GM23338 (cell line): ENCODE measurements around the gene SH2D2A. TPM values are rescaled to one million over a fixed set of nuclear protein-coding genes. Genes with fewer than 3 reads are reported as not detected.
A peak's percentile ranks its signal among the peaks of the same experiment; 100 is the strongest.

Source experiments
- ATAC-seq: fragments of 200-7000 bp; cut with Tn5 transposase; 3 replicates; pipeline ENCODE4 v1.9.1; 2020
- DNase-seq: peaks from one replicate; pipeline ENCODE4 v3.0.0-alpha.2; 2015; ENCODE audit warnings: low spot score
- H2AFZ ChIP-seq: fragments of 200-600 bp; sonication (generic); 2 replicates; pipeline ENCODE4 v1.8.0; 2016; ENCODE audit warnings: antibody characterized with exemption, mild to moderate bottlenecking, moderate library complexity
- H3F3A ChIP-seq: fragments of 200-600 bp; sonication (generic); replicated peaks from 2 replicates; pipeline ENCODE4 v1.8.0; 2017; ENCODE audit warnings: antibody characterized with exemption, mixed run types, low read depth
- H3K27ac ChIP-seq: fragments of 200-600 bp; sonication (generic); 2 replicates; pipeline ENCODE4 v1.6.1; 2016; ENCODE audit warnings: low read depth
- H3K27me3 ChIP-seq: fragments of 200-600 bp; sonication (generic); 2 replicates; pipeline ENCODE4 v1.8.0; 2016; ENCODE audit warnings: mild to moderate bottlenecking, mixed run types, moderate library complexity; ENCODE audit not compliant: insufficient read depth
- H3K36me3 ChIP-seq: fragments of 200-600 bp; sonication (generic); 2 replicates; pipeline ENCODE4 v1.8.0; 2016; ENCODE audit warnings: mild to moderate bottlenecking; ENCODE audit not compliant: insufficient read depth
- H3K4me1 ChIP-seq: fragments of 200-600 bp; sonication (generic); 2 replicates; pipeline ENCODE4 v1.8.0; 2016; ENCODE audit warnings: mild to moderate bottlenecking, moderate library complexity; ENCODE audit not compliant: insufficient read depth
- H3K4me2 ChIP-seq: fragments of 200-600 bp; sonication (generic); 2 replicates; pipeline ENCODE4 v1.7.1; 2017; ENCODE audit warnings: mixed run types
- H3K4me3 ChIP-seq: fragments of 200-600 bp; sonication (generic); 2 replicates; pipeline ENCODE4 v1.6.1; 2016; ENCODE audit warnings: mixed run types
- H3K79me2 ChIP-seq: fragments of 200-600 bp; sonication (generic); replicated peaks from 2 replicates; pipeline ENCODE4 v1.8.0; 2017; ENCODE audit warnings: mild to moderate bottlenecking; ENCODE audit not compliant: insufficient read depth
- H3K9me2 ChIP-seq: fragments of 200-600 bp; sonication (generic); 2 replicates; pipeline ENCODE4 v1.8.0; 2017; ENCODE audit not compliant: insufficient read depth
- H4K20me1 ChIP-seq: fragments of 200-600 bp; sonication (generic); replicated peaks from 2 replicates; pipeline ENCODE4 v1.8.0; 2017; ENCODE audit warnings: mild to moderate bottlenecking; ENCODE audit not compliant: insufficient read depth
- H3K27ac Mint-ChIP-seq: 2 replicates; pipeline ENCODE4 v1.8.0; 2020; ENCODE audit warnings: inconsistent platforms, mild to moderate bottlenecking, moderate library complexity, mixed read lengths
- H3K27me3 Mint-ChIP-seq: 3 replicates; pipeline ENCODE4 v1.8.0; 2022; ENCODE audit warnings: low read depth, mild to moderate bottlenecking, moderate library complexity, mixed read lengths, inconsistent platforms; ENCODE audit not compliant: insufficient read depth, poor library complexity
- H3K36me3 Mint-ChIP-seq: 3 replicates; pipeline ENCODE4 v1.8.0; 2021; ENCODE audit warnings: low read depth, mild to moderate bottlenecking, inconsistent platforms, moderate library complexity, mixed read lengths
- H3K4me1 Mint-ChIP-seq: 3 replicates; pipeline ENCODE4 v1.8.0; 2020; ENCODE audit warnings: mild to moderate bottlenecking, inconsistent platforms, mixed read lengths
- H3K4me3 Mint-ChIP-seq: 3 replicates; pipeline ENCODE4 v1.8.0; 2021; ENCODE audit warnings: moderate library complexity, mild to moderate bottlenecking, inconsistent platforms, mixed read lengths
- H3K9me3 Mint-ChIP-seq: 3 replicates; pipeline ENCODE4 v1.8.0; 2020; ENCODE audit warnings: moderate library complexity, mild to moderate bottlenecking, inconsistent platforms, mixed read lengths
- CREB1 ChIP-seq: fragments of 250-450 bp; sonication (Bioruptor Pico); IDR thresholded peaks from 2 replicates; pipeline ENCODE4 v1.5.0; 2020; ENCODE audit warnings: low read depth, mild to moderate bottlenecking, moderate library complexity
- EZH2phosphoT487 ChIP-seq: fragments of 200-600 bp; sonication (generic); IDR thresholded peaks from one replicate; pipeline ENCODE4 v1.8.1; 2018; ENCODE audit warnings: antibody characterized with exemption; ENCODE audit not compliant: unreplicated experiment
- NANOG ChIP-seq: IDR thresholded peaks from 2 replicates; pipeline ENCODE4 v1.6.1; 2016; ENCODE audit warnings: antibody characterized with exemption, borderline replicate concordance
- STAT1 ChIP-seq: IDR thresholded peaks from one replicate; pipeline ENCODE4 v1.6.1; 2016; ENCODE audit warnings: antibody characterized with exemption; ENCODE audit not compliant: unreplicated experiment
- ZNF114 ChIP-seq: fragments of 250-450 bp; sonication (Bioruptor Pico); IDR thresholded peaks from 2 replicates; pipeline ENCODE4 v1.5.0; 2020; ENCODE audit warnings: mild to moderate bottlenecking, moderate library complexity
- polyA plus RNA-seq: library from polyadenylated mRNA; unstranded; fragments of >200 nt; fragmentation: Nextera tagmentation; extraction: Ambion mirVana; gene quantifications from 2 replicates; pipeline ENCODE4 v1.2.1, GENCODE V29; 2016
- total RNA-seq: library from RNA; depleted of rRNA; stranded (reverse); fragments of >200 nt; shearing (Covaris generic); gene quantifications from 2 replicates; pipeline ENCODE4 v1.2.3, GENCODE V29; 2014
- TF ChIP-seq, protein P1 (sequence below), 2 experiments: fragments of 200-600 bp in 1 of 2; sonication (generic) in 1 of 2; conservative IDR thresholded peaks; 2 replicates each; pipeline versions ENCODE4 v1.5.1 to v1.6.1; 2016 to 2017; ENCODE audit warnings: antibody characterized with exemption in 2 of 2, low read depth in 2 of 2, mild to moderate bottlenecking in 2 of 2, moderate library complexity in 1 of 2

SH2D2A gene
- total and polyA plus RNA-seq, 2 experiments from 2014 or later: 5.5 to 11.5 TPM

DNA sequence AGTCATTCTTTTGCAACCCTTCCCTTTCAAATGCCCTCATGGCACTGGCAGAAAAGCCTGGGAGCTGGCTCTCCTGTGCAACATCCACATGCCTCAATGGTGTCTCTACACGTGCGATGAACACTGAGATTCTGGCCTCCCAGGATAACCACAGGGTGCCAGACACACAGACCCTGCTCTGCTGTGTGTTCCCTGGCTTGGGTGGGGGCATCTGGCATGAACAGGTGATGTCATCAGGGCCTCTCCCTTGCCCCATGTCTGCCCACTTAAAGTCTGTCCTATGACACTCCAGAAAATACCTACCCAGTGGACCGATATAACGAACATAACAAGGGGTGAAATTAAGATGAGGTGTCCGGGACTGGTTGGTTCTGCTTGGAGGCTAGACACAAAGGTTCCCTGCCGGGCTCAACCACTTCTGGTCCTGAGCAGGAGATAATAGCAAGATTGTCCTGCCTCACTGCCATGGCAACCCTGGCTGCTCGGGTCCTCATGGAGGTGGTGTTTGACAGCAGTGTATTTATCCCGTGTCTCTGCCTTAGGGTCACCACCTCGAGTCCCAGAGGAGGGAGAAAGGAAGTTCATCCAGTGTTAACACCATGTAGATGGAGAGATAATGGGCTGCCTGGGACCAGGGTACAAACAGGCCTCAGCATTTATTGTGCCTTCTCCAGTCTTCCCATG is 22.9 kb upstream of the SH2D2A start:
- Mint-ChIP-seq H3K4me1 (peaks cover 16% of the 10 kb centered on the region), H3K27me3 (peaks cover 45% of the 10 kb centered on the region), H3K36me3 (no peaks in the 10 kb centered on the region), H3K9me3 (no peaks in the 10 kb centered on the region), H3K4me3 (no peak overlapping the region), H3K27ac (no peak overlapping the region)
- TF ChIP-seq CREB1 (CRISPR knock-in tag) (no peak), NANOG (no peak), ZNF114 (CRISPR knock-in tag) (no peak), STAT1 (no peak)
- TF ChIP-seq, protein P1, sequence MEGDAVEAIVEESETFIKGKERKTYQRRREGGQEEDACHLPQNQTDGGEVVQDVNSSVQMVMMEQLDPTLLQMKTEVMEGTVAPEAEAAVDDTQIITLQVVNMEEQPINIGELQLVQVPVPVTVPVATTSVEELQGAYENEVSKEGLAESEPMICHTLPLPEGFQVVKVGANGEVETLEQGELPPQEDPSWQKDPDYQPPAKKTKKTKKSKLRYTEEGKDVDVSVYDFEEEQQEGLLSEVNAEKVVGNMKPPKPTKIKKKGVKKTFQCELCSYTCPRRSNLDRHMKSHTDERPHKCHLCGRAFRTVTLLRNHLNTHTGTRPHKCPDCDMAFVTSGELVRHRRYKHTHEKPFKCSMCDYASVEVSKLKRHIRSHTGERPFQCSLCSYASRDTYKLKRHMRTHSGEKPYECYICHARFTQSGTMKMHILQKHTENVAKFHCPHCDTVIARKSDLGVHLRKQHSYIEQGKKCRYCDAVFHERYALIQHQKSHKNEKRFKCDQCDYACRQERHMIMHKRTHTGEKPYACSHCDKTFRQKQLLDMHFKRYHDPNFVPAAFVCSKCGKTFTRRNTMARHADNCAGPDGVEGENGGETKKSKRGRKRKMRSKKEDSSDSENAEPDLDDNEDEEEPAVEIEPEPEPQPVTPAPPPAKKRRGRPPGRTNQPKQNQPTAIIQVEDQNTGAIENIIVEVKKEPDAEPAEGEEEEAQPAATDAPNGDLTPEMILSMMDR (conservative IDR thresholded peaks at IDR 0.05; ENCODE audit: low read depth in 2 of 2): no peak
- ATAC-seq (no peak), DNase-seq (no peak)
- H3K36me3 ChIP-seq: no peaks in the 10 kb centered on the region
- H3F3A ChIP-seq: no peaks in the 10 kb centered on the region
- H4K20me1 ChIP-seq: no peaks in the 10 kb centered on the region; the same call in 1 of the 2 replicates
- H3K4me2 ChIP-seq: no peak overlapping the region
- no peak overlapping the region for H2AFZ ChIP-seq
- H3K27ac ChIP-seq: no peak overlapping the region
- H3K27me3 ChIP-seq: peaks cover 58% of the 10 kb centered on the region
- H3K79me2 ChIP-seq: no peaks in the 10 kb centered on the region
- no peaks in the 10 kb centered on the region for H3K9me2 ChIP-seq
- H3K4me1 ChIP-seq: peaks cover 10% of the 10 kb centered on the region; the same call in 1 of the 2 replicates
- no peak overlapping the region for H3K4me3 ChIP-seq

DNA sequence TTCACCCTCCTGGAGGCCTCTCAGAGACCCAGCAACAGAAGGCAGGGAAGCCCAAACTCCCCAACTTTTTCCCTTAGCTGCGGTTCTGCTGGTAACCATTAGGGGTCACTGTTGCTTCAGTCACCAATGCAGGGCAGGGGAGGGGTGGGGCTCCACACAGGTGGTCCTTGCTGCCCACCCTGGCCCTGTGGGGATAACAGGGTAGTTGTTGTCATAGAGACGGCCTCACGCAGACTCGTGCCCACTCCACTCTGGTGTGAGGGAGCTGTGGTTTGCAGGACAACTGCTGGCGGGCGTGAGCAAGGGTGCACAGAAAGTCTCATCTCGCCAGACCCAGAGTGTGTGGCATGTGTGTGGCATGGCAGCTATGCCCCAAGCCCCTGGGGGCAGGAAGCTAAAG is 22.3 kb upstream of the SH2D2A start:
- Mint-ChIP-seq H3K27me3 (peaks cover 40% of the 10 kb centered on the region), H3K27ac (no peak overlapping the region), H3K9me3 (no peaks in the 10 kb centered on the region), H3K36me3 (no peaks in the 10 kb centered on the region), H3K4me1 (peaks cover 14% of the 10 kb centered on the region), H3K4me3 (no peak overlapping the region)
- no peaks in the 10 kb centered on the region for H3K9me2 ChIP-seq
- no peak overlapping the region for H3K4me2 ChIP-seq
- no peaks in the 10 kb centered on the region for H3K36me3 ChIP-seq
- H3K27ac ChIP-seq: no peak overlapping the region
- H3F3A ChIP-seq: no peaks in the 10 kb centered on the region
- TF ChIP-seq, protein P1 (conservative IDR thresholded peaks at IDR 0.05; ENCODE audit: low read depth in 2 of 2): peak; percentile 95 to 98
- TF ChIP-seq EZH2phosphoT487: no peak
- DNase-seq (peak; percentile 69), ATAC-seq (peak; percentile 84)
- H3K79me2 ChIP-seq: no peaks in the 10 kb centered on the region
- peaks cover 58% of the 10 kb centered on the region for H3K27me3 ChIP-seq
- H2AFZ ChIP-seq: no peak overlapping the region
- H4K20me1 ChIP-seq: no peaks in the 10 kb centered on the region; the same call in 1 of the 2 replicates
- H3K4me3 ChIP-seq: no peak overlapping the region
- H3K4me1 ChIP-seq: peaks cover 8% of the 10 kb centered on the region; the same call in 1 of the 2 replicates
